ENCODE results near the gene KCNK3. TPM values are rescaled to one million over a fixed set of nuclear protein-coding genes. Genes with fewer than 3 reads are reported as not detected.

The KCNK3 gene
- total RNA-seq, 4 donors from 2014 or later = 2.0 to 13.9 (median 9.8) TPM

- WGBS, 2 donors (ENCODE audit: low coverage in 1 of 2) = 60 to 100% methylated on average over 1 to 2 of the region's 7 CpGs
- TF ChIP-seq CTCF (IDR thresholded peaks at IDR 0.05) (no peak), EP300 (IDR thresholded peaks at IDR 0.05) (no peak), POLR2AphosphoS5 (IDR thresholded peaks at IDR 0.05) (no peak), POLR2A (IDR thresholded peaks at IDR 0.05) (no peak)
- Histone ChIP-seq H3K27ac (peak overlapping the region in 1 of 4 donors; percentile 49), H3K36me3 (no peaks in the 10 kb centered on the region), H3K4me3 (no peak overlapping the region), H3K4me1 (peaks cover 0 to 47% (median 3%) of the 10 kb centered on the region in 3 donors), H3K27me3 (no peaks in the 10 kb centered on the region), H3K9me3 (no peaks in the 10 kb centered on the region)
- ATAC-seq = peak; percentile 30
These were observed 12.0 kb downstream of the KCNK3 start for GRCh38 chr2:26704441-26704977.

- 33 to 100% methylated on average over 1 of the region's 5 CpGs for WGBS, 2 donors (ENCODE audit: low coverage in 1 of 2)
- Histone ChIP-seq H3K4me3 (no peak overlapping the region), H3K27me3 (no peaks in the 10 kb centered on the region), H3K36me3 (no peaks in the 10 kb centered on the region), H3K9me3 (no peaks in the 10 kb centered on the region), H3K27ac (peak overlapping the region in 1 of 4 donors; percentile 49), H3K4me1 (peaks cover 0 to 53% (median 5%) of the 10 kb centered on the region in 3 donors)
- no peak for ATAC-seq
- TF ChIP-seq EP300 (IDR thresholded peaks at IDR 0.05) = no peak
- no peak for TF ChIP-seq POLR2AphosphoS5 (IDR thresholded peaks at IDR 0.05)
- TF ChIP-seq CTCF (IDR thresholded peaks at IDR 0.05) = no peak
- TF ChIP-seq POLR2A (IDR thresholded peaks at IDR 0.05) = no peak
These were observed 12.6 kb downstream of the KCNK3 start for GRCh38 chr2:26705126-26705525.

- H3K9me3 ChIP-seq = no peaks in the 10 kb centered on the region
- ATAC-seq = no peak
- TF ChIP-seq EP300 (IDR thresholded peaks at IDR 0.05) = no peak
- TF ChIP-seq POLR2AphosphoS5 (IDR thresholded peaks at IDR 0.05) = no peak
- TF ChIP-seq CTCF (IDR thresholded peaks at IDR 0.05) = no peak
- TF ChIP-seq POLR2A (IDR thresholded peaks at IDR 0.05) = no peak
- peaks cover 0 to 63% (median 8%) of the 10 kb centered on the region in 3 donors for H3K4me1 ChIP-seq
- no CpG with 5 or more reads among the region's 3 CpGs for WGBS, 2 donors (ENCODE audit: low coverage in 1 of 2)
- H3K27ac ChIP-seq = peak overlapping the region in 2 of 4 donors; percentile 27 to 30
- H3K4me3 ChIP-seq = no peak overlapping the region
- H3K27me3 ChIP-seq = no peaks in the 10 kb centered on the region
- no peaks in the 10 kb centered on the region for H3K36me3 ChIP-seq
These were observed 13.6 kb downstream of the KCNK3 start for GRCh38 chr2:26706093-26706492.

GRCh38 chr2:26706616-26707473 is 14.3 kb downstream of the KCNK3 start:
- Histone ChIP-seq H3K27me3 (no peaks in the 10 kb centered on the region), H3K27ac (peak overlapping the region in 3 of 4 donors; percentile 27 to 37 (median 30)), H3K4me1 (peaks cover 0 to 70% (median 9%) of the 10 kb centered on the region in 3 donors), H3K9me3 (no peaks in the 10 kb centered on the region), H3K4me3 (no peak overlapping the region), H3K36me3 (no peaks in the 10 kb centered on the region)
- ATAC-seq = peak; percentile 35
- 20 to 50% methylated on average over 1 to 3 of the region's 19 CpGs for WGBS, 2 donors (ENCODE audit: low coverage in 1 of 2)
- TF ChIP-seq EP300 (IDR thresholded peaks at IDR 0.05) = no peak
- TF ChIP-seq POLR2AphosphoS5 (IDR thresholded peaks at IDR 0.05) = no peak
- TF ChIP-seq CTCF (IDR thresholded peaks at IDR 0.05) = no peak
- TF ChIP-seq POLR2A (IDR thresholded peaks at IDR 0.05) = no peak

Measured in gastroesophageal sphincter (tissue), 4 donors.